HG03460 (cell line): ENCODE data around the gene RB1.

Experiments used
- ATAC-seq: cut with Tn5 transposase; IDR thresholded peaks from one replicate; pipeline ENCODE4 v1.9.1; 2021; ENCODE audit not compliant: unreplicated experiment

Gene RB1

GRCh38 chr13:48526286-48526685 is 222.7 kb downstream of the RB1 start:
- no peak for ATAC-seq

- ATAC-seq, result no peak
Observed at GRCh38 chr13:48527955-48528354, 224.4 kb downstream of the RB1 start.

GRCh38 chr13:48528720-48529119 is 225.2 kb downstream of the RB1 start:
- no peak for ATAC-seq

DNA sequence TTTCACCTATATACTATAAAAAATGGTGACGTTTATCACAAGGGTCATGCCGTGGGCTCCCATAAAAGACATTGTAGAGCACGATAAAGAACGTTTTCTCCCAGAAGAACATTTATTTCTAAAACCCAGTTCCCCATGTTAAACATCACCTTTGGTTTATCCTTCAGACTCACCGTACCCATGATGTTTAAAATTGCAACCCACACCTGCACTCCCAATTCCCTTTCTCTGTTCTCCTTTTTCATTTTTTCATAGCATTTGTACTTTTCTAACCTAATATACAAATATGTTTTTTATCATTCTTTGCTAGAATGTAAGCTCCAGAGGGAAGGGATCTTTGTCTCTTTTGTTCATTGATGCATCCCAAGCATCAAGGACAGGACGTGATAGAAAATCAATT is 227.3 kb downstream of the RB1 start:
- ATAC-seq, result no peak
